NCI-H128 (cell line): ENCODE measurements around the gene FOLH1.
"Not testable (repeated sequence)": the region's sequence is repeated elsewhere in the genome, so short reads cannot be mapped to it uniquely, and the experiment has no call there.

Source experiments
- DNase-seq: peaks from one replicate; lab custom pipeline; 2025; ENCODE audit not compliant: unreplicated experiment; lab: John Stamatoyannopoulos, UW

The FOLH1 gene

GRCh38 chr11:49208006-49208721 lies at the start of gene FOLH1:
Gene FOLH1 (minus strand): TSS chr11:49208602. CDS start chr11:49208409, 193 bp downstream.
- no peak for DNase-seq

- not testable (repeated sequence) for DNase-seq
Measured at GRCh38 chr11:49255148-49255547, 46.7 kb upstream of the FOLH1 start.

- not testable (repeated sequence) for DNase-seq
Measured at GRCh38 chr11:49251212-49251611, 42.8 kb upstream of the FOLH1 start.

GRCh38 chr11:49250398-49251115 lies 42.2 kb upstream of the FOLH1 start:
- not testable (repeated sequence) for DNase-seq

- DNase-seq, result not testable (repeated sequence)
Measured at GRCh38 chr11:49249363-49249762, 41.0 kb upstream of the FOLH1 start.

- DNase-seq, result not testable (repeated sequence)
Measured at GRCh38 chr11:49233685-49234084, 25.3 kb upstream of the FOLH1 start.

GRCh38 chr11:49233019-49233418 lies 24.6 kb upstream of the FOLH1 start:
- DNase-seq, result not testable (repeated sequence)

- not testable (repeated sequence) for DNase-seq
Measured at GRCh38 chr11:49231725-49232124, 23.3 kb upstream of the FOLH1 start.

- DNase-seq, result not testable (repeated sequence)
Measured at GRCh38 chr11:49230534-49230933, 22.1 kb upstream of the FOLH1 start.

GRCh38 chr11:49230001-49230400 lies 21.6 kb upstream of the FOLH1 start:
- not testable (repeated sequence) for DNase-seq

- DNase-seq, result not testable (repeated sequence)
Measured at GRCh38 chr11:49229136-49229535, 20.7 kb upstream of the FOLH1 start.

GRCh38 chr11:49225255-49225785 lies 16.9 kb upstream of the FOLH1 start:
- DNase-seq, result not testable (repeated sequence)

- DNase-seq, result no peak
Measured at GRCh38 chr11:49221112-49221511, 12.7 kb upstream of the FOLH1 start.

GRCh38 chr11:49213026-49213560 lies 4.7 kb upstream of the FOLH1 start:
- no peak for DNase-seq

- DNase-seq, result not testable (repeated sequence)
Measured at GRCh38 chr11:49206999-49207398, 1.4 kb downstream of the FOLH1 start.

- DNase-seq, result no peak
Measured at GRCh38 chr11:49202287-49202976, 6.0 kb downstream of the FOLH1 start.

GRCh38 chr11:49196775-49197174 lies 11.6 kb downstream of the FOLH1 start:
- DNase-seq, result not testable (repeated sequence)

GRCh38 chr11:49196002-49196401 lies 12.4 kb downstream of the FOLH1 start:
- DNase-seq, result not testable (repeated sequence)

- DNase-seq, result not testable (repeated sequence)
Measured at GRCh38 chr11:49190287-49190686, 18.1 kb downstream of the FOLH1 start.

- DNase-seq, result not testable (repeated sequence)
Measured at GRCh38 chr11:49186225-49186624, 22.2 kb downstream of the FOLH1 start.

GRCh38 chr11:49185597-49185996 lies 22.8 kb downstream of the FOLH1 start:
- DNase-seq, result not testable (repeated sequence)
